Panc1 (cell line): ENCODE results near the gene TRDMT1. TPM values are rescaled to one million over a fixed set of nuclear protein-coding genes. Genes with fewer than 3 reads are reported as not detected.

Source experiments
- ATAC-seq: fragments of 200-7000 bp; cut with Tn5 transposase; 2 replicates; pipeline ENCODE4 v1.9.1; 2020; ENCODE audit warnings: mild to moderate bottlenecking, moderate library complexity
- BruUV-seq: library from RNA; stranded (reverse); fragments of 400-500 nt; replicated peaks from 2 replicates; lab custom pipeline; 2021; lab: Mats Ljungman, UMichigan
- CTCF ChIA-PET: fragments of 300-600 bp; sonication (Branson Sonifier 250); formaldehyde crosslinking; loops from one replicate; lab custom pipeline; 2022; ENCODE audit warnings: antibody characterized with exemption; lab: Charles Lee
- POLR2A ChIA-PET: fragments of 300-600 bp; sonication (Branson Sonifier 250); formaldehyde crosslinking; loops from one replicate; lab custom pipeline; 2022; ENCODE audit warnings: antibody characterized with exemption; lab: Charles Lee
- DNase-seq: peaks from one replicate; pipeline ENCODE4 v3.0.0-alpha.2; 2010; ENCODE audit warnings: low read depth, low spot score
- H3K27ac ChIP-seq: 2 replicates; pipeline ENCODE4 v1.5.1; 2011; ENCODE audit warnings: mild to moderate bottlenecking, low read length, inconsistent platforms
- H3K27me3 ChIP-seq: fragments of 200-500 bp; sonication (Bioruptor generic); 2 replicates; pipeline ENCODE4 v1.6.0; 2014; ENCODE audit warnings: low read length, inconsistent platforms; ENCODE audit not compliant: control insufficient read depth, insufficient read depth
- H3K36me3 ChIP-seq: fragments of 200-500 bp; sonication (Bioruptor generic); 2 replicates; pipeline ENCODE4 v1.5.1; 2014; ENCODE audit warnings: inconsistent platforms, mild to moderate bottlenecking, low read length, moderate library complexity; ENCODE audit not compliant: control insufficient read depth, insufficient read depth
- H3K4me1 ChIP-seq: 2 replicates; pipeline ENCODE4 v1.5.1; 2011; ENCODE audit warnings: inconsistent platforms, mild to moderate bottlenecking, low read length, moderate library complexity; ENCODE audit not compliant: control insufficient read depth, insufficient read depth
- H3K4me3 ChIP-seq, 2 experiments: 2 replicates each; pipeline ENCODE4 v1.5.1; 2011 to 2012; ENCODE audit warnings: low read depth in 2 of 2, low read length in 2 of 2, mild to moderate bottlenecking in 2 of 2, inconsistent platforms in 1 of 2, moderate library complexity in 1 of 2
- H3K9me3 ChIP-seq: fragments of 200-500 bp; sonication (Bioruptor generic); 2 replicates; pipeline ENCODE4 v1.5.1; 2014; ENCODE audit warnings: low read depth, mild to moderate bottlenecking, inconsistent platforms, low read length, moderate library complexity; ENCODE audit not compliant: control insufficient read depth, insufficient read depth
- POLR2AphosphoS5 ChIP-seq: IDR thresholded peaks from 2 replicates; pipeline ENCODE4 v1.6.1; 2012; ENCODE audit warnings: mild to moderate bottlenecking, low read depth, low read length, moderate library complexity
- SIN3A ChIP-seq: IDR thresholded peaks from 2 replicates; pipeline ENCODE4 v1.6.1; 2012; ENCODE audit warnings: low read depth, mild to moderate bottlenecking, low read length, moderate library complexity, borderline replicate concordance; ENCODE audit not compliant: insufficient read depth
- TCF7L2 ChIP-seq: IDR thresholded peaks from 2 replicates; pipeline ENCODE4 v1.6.1; 2011; ENCODE audit warnings: mild to moderate bottlenecking, low read depth, low read length, inconsistent platforms
- in situ Hi-C: cut with HindIII; loops from 2 replicates; pipeline ENCODE4 v1.10.0; 2016; ENCODE audit warnings: low sequenced_read_pairs, low pct_unique_long_range_greater_than_20kb
- intact Hi-C: fragments of 100-400 bp; cut with micrococcal nuclease; formaldehyde crosslinking; loops from one replicate; pipeline ENCODE4 v1.10.0; 2022; ENCODE audit not compliant: unreplicated experiment
- total RNA-seq: library from RNA; stranded (reverse); gene quantifications from one replicate; pipeline ENCODE4 v1.2.1, GENCODE V29; 2021; ENCODE audit not compliant: unreplicated experiment
- TF ChIP-seq, protein P1 (sequence below): fragments of 450-650 bp; IDR thresholded peaks from 2 replicates; pipeline ENCODE4 v1.5.1; 2017; ENCODE audit warnings: mild to moderate bottlenecking
- TF ChIP-seq, protein P2 (sequence below), 2 experiments: IDR thresholded peaks; 2 replicates each; pipeline ENCODE4 v1.6.1; 2011 to 2012; ENCODE audit warnings: low read depth in 2 of 2, control low read depth in 1 of 2, low read length in 1 of 2, mild to moderate bottlenecking in 1 of 2, moderate library complexity in 1 of 2; ENCODE audit not compliant: insufficient read depth in 1 of 2

The TRDMT1 gene
- total RNA-seq, 1 experiment from 2014 or later = 7.6 TPM

DNA sequence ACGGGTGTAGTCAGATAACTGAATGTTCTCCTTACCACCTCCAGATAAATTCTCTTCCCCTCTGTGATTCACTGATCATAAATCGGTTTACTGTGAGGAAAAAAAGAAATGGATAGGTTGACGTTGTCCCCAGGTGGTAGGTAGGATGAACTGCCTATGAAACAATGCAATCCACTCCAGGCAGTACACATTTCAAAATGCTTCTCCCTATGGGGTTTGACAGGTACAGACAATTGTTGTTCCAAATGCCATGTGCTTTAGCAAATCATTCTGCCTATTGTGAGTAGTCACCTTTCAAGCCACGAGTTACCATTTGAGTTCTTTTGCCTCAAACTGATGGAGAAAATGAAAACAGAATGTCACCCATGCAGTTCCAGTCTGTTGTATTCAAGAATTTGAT, 48.3 kb upstream of the TRDMT1 start:
- Histone ChIP-seq H3K9me3 (peaks cover 6% of the 10 kb centered on the region; the same call in 1 of the 2 replicates), H3K27me3 (no peaks in the 10 kb centered on the region), H3K36me3 (no peaks in the 10 kb centered on the region), H3K27ac (0 out of 2 replicates have a peak overlapping the region, but pooled peaks have one; percentile 39), H3K4me3 (no peak overlapping the region), H3K4me1 (no peaks in the 10 kb centered on the region)
- TF ChIP-seq POLR2AphosphoS5 (no peak), TCF7L2 (no peak), SIN3A (no peak)
- TF ChIP-seq, protein P1, sequence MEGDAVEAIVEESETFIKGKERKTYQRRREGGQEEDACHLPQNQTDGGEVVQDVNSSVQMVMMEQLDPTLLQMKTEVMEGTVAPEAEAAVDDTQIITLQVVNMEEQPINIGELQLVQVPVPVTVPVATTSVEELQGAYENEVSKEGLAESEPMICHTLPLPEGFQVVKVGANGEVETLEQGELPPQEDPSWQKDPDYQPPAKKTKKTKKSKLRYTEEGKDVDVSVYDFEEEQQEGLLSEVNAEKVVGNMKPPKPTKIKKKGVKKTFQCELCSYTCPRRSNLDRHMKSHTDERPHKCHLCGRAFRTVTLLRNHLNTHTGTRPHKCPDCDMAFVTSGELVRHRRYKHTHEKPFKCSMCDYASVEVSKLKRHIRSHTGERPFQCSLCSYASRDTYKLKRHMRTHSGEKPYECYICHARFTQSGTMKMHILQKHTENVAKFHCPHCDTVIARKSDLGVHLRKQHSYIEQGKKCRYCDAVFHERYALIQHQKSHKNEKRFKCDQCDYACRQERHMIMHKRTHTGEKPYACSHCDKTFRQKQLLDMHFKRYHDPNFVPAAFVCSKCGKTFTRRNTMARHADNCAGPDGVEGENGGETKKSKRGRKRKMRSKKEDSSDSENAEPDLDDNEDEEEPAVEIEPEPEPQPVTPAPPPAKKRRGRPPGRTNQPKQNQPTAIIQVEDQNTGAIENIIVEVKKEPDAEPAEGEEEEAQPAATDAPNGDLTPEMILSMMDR = peak; percentile 50; the same call in 1 of the 2 replicates
- ATAC-seq (peak; percentile 68; the same call in 1 of the 2 replicates), DNase-seq (no peak)
- ChIA-PET POLR2A (no interaction called here), CTCF (no interaction called here)
- intact Hi-C loops (no loop called here), in situ Hi-C loops (no loop called here)
- no TSS peak for BruUV-seq

DNA sequence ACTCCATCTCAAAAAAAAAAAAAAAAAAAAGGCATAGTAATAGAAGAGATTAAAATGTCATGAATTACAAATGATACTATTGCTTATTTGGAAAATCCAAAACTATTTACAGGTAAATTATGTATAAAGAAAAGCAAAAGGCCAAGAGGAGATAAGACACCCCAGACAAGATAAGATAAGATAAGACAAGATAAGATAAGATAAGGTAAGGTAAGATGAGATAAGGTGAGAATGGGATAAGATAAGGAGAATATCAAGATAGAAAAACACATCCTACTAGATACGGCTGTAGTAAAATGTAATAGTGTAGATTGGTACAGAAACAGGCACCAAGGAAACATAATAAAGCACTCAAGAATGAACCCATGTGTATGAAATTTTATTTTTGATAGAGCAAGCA, 47.5 kb upstream of the TRDMT1 start:
- H3K9me3 ChIP-seq = peaks cover under 1% of the 10 kb centered on the region; the same call in 1 of the 2 replicates
- H3K36me3 ChIP-seq = no peaks in the 10 kb centered on the region
- intact Hi-C loops (no loop called here), in situ Hi-C loops (no loop called here)
- no peak for TF ChIP-seq SIN3A
- TF ChIP-seq, protein P1 = no peak
- TF ChIP-seq, protein P2, sequence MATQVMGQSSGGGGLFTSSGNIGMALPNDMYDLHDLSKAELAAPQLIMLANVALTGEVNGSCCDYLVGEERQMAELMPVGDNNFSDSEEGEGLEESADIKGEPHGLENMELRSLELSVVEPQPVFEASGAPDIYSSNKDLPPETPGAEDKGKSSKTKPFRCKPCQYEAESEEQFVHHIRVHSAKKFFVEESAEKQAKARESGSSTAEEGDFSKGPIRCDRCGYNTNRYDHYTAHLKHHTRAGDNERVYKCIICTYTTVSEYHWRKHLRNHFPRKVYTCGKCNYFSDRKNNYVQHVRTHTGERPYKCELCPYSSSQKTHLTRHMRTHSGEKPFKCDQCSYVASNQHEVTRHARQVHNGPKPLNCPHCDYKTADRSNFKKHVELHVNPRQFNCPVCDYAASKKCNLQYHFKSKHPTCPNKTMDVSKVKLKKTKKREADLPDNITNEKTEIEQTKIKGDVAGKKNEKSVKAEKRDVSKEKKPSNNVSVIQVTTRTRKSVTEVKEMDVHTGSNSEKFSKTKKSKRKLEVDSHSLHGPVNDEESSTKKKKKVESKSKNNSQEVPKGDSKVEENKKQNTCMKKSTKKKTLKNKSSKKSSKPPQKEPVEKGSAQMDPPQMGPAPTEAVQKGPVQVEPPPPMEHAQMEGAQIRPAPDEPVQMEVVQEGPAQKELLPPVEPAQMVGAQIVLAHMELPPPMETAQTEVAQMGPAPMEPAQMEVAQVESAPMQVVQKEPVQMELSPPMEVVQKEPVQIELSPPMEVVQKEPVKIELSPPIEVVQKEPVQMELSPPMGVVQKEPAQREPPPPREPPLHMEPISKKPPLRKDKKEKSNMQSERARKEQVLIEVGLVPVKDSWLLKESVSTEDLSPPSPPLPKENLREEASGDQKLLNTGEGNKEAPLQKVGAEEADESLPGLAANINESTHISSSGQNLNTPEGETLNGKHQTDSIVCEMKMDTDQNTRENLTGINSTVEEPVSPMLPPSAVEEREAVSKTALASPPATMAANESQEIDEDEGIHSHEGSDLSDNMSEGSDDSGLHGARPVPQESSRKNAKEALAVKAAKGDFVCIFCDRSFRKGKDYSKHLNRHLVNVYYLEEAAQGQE (IDR thresholded peaks at IDR 0.05; ENCODE audit: insufficient read depth in 1 of 2, low read depth in 2 of 2, low read length in 1 of 2) = no peak
- no peak for TF ChIP-seq POLR2AphosphoS5
- TF ChIP-seq TCF7L2 = no peak
- ChIA-PET CTCF (no interaction called here), POLR2A (no interaction called here)
- no peak overlapping the region for H3K4me3 ChIP-seq
- ATAC-seq (no peak), DNase-seq (no peak)
- BruUV-seq = no TSS peak
- H3K4me1 ChIP-seq = no peaks in the 10 kb centered on the region
- 0 out of 2 replicates have a peak overlapping the region, but pooled peaks have one; percentile 39 for H3K27ac ChIP-seq
- H3K27me3 ChIP-seq = no peaks in the 10 kb centered on the region
